ENCODE data around the gene ATP13A4. TPM values are rescaled to one million over a fixed set of nuclear protein-coding genes. Genes with fewer than 3 reads are reported as not detected.

The ATP13A4 gene
- total RNA-seq, 2 donors from 2014 or later: 0.57 to 1.3 TPM

GRCh38 chr3:193378706-193379105 lies 176.0 kb downstream of the ATP13A4 start, which contains the start of gene ATP13A5:
Gene ATP13A5 (minus strand): TSS chr3:193378753. CDS start chr3:193378725, 28 bp downstream.
- 59% methylated on average over 5 to 6 of the region's 6 CpGs for WGBS, 2 experiments (ENCODE audit: insufficient coverage in 1 of 2, insufficient read length in 1 of 2)
- H3K36me3 Mint-ChIP-seq (ENCODE audit: low read depth): no peaks in the 10 kb centered on the region
- no peaks in the 10 kb centered on the region for H3K27me3 ChIP-seq (ENCODE audit: control insufficient read depth, insufficient read depth, low read length, poor library complexity, severe bottlenecking)

GRCh38 chr3:193377591-193377990 lies 177.1 kb downstream of the ATP13A4 start:
- H3K4me3 Mint-ChIP-seq: no peak overlapping the region

More at GRCh38 chr3:193378706-193379105, 176.0 kb downstream of the ATP13A4 start, which contains the start of gene ATP13A5:
- Mint-ChIP-seq H3K9me3 (no peaks in the 10 kb centered on the region), H3K27ac (peak within 1 kb of the TSS; percentile 0), H3K4me3 (no peak within 1 kb of the TSS), H3K4me1 (peaks cover 37% of the 10 kb centered on the region), H3K27me3 (ENCODE audit: insufficient read depth) (peaks cover 6% of the 10 kb centered on the region)
- H3K36me3 ChIP-seq (ENCODE audit: control insufficient read depth, insufficient read depth, low read length): no peaks in the 10 kb centered on the region
- DNase-seq: no peak
- TF ChIP-seq CTCF (conservative IDR thresholded peaks at IDR 0.05): no peak
- no peaks in the 10 kb centered on the region for H3K9me3 ChIP-seq (ENCODE audit: control insufficient read depth, low read length)
- H3K4me3 ChIP-seq (ENCODE audit: low read length): peak within 1 kb of the TSS; percentile 39
- H3K27ac ChIP-seq (ENCODE audit: low read depth, low read length): peak within 1 kb of the TSS; percentile 6
- H3K9ac ChIP-seq (ENCODE audit: extremely low read depth, low read length, poor library complexity, severe bottlenecking): no peak within 1 kb of the TSS
- peaks cover 10% of the 10 kb centered on the region for H3K4me1 ChIP-seq (ENCODE audit: control insufficient read depth, insufficient read depth, low read length)

DNA sequence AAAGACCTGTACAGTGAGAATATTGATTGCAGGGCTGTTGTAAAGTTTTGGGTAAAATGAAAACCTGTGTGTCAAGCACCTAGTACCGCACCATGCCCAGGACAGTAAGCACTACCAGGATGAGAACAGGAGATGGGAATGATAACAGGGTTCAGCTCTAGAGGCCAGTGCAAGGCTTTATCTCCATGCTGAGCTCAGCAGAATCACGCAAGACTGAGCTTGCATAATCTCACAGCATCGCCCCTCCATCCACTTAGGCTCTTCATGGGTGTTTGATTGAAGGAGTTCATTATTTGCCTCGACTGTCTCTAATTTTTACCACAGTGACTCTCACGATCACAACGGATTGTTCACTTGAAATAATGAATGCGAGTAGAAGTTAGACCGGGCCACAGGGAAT lies 179.1 kb downstream of the ATP13A4 start:
- H3K4me3 ChIP-seq (ENCODE audit: low read length): no peak overlapping the region
- Mint-ChIP-seq H3K9me3 (no peaks in the 10 kb centered on the region), H3K27me3 (ENCODE audit: insufficient read depth) (no peaks in the 10 kb centered on the region), H3K36me3 (ENCODE audit: low read depth) (no peaks in the 10 kb centered on the region), H3K4me1 (peaks cover 25% of the 10 kb centered on the region), H3K4me3 (no peak overlapping the region), H3K27ac (no peak overlapping the region)
- no peaks in the 10 kb centered on the region for H3K9me3 ChIP-seq (ENCODE audit: control insufficient read depth, low read length)
- H3K27ac ChIP-seq (ENCODE audit: low read depth, low read length): no peak overlapping the region
- H3K4me1 ChIP-seq (ENCODE audit: control insufficient read depth, insufficient read depth, low read length): peaks cover 6% of the 10 kb centered on the region
- no peaks in the 10 kb centered on the region for H3K27me3 ChIP-seq (ENCODE audit: control insufficient read depth, insufficient read depth, low read length, poor library complexity, severe bottlenecking)
- WGBS, 2 experiments (ENCODE audit: insufficient coverage in 1 of 2, insufficient read length in 1 of 2): 96 to 98% methylated on average over 6 to 8 of the region's 8 CpGs
- no peak for TF ChIP-seq CTCF (conservative IDR thresholded peaks at IDR 0.05)
- no peak overlapping the region for H3K9ac ChIP-seq (ENCODE audit: extremely low read depth, low read length, poor library complexity, severe bottlenecking)
- no peaks in the 10 kb centered on the region for H3K36me3 ChIP-seq (ENCODE audit: control insufficient read depth, insufficient read depth, low read length)
- DNase-seq: no peak

More at GRCh38 chr3:193377591-193377990, 177.1 kb downstream of the ATP13A4 start:
- Histone ChIP-seq H3K36me3 (ENCODE audit: control insufficient read depth, insufficient read depth, low read length) (no peaks in the 10 kb centered on the region), H3K9me3 (ENCODE audit: control insufficient read depth, low read length) (no peaks in the 10 kb centered on the region), H3K27ac (ENCODE audit: low read depth, low read length) (no peak overlapping the region), H3K9ac (ENCODE audit: extremely low read depth, low read length, poor library complexity, severe bottlenecking) (no peak overlapping the region), H3K27me3 (ENCODE audit: control insufficient read depth, insufficient read depth, low read length, poor library complexity, severe bottlenecking) (no peaks in the 10 kb centered on the region), H3K4me1 (ENCODE audit: control insufficient read depth, insufficient read depth, low read length) (peaks cover 6% of the 10 kb centered on the region), H3K4me3 (ENCODE audit: low read length) (no peak overlapping the region)
- DNase-seq: no peak
- TF ChIP-seq CTCF (conservative IDR thresholded peaks at IDR 0.05): no peak
- H3K9me3 Mint-ChIP-seq: no peaks in the 10 kb centered on the region
- WGBS, 2 experiments (ENCODE audit: insufficient coverage in 1 of 2, insufficient read length in 1 of 2): 92% methylated on average over 2 of the region's 2 CpGs; no CpG with 5 or more reads in 1 of the 2 experiments
- peaks cover 27% of the 10 kb centered on the region for H3K4me1 Mint-ChIP-seq
- H3K27ac Mint-ChIP-seq: no peak overlapping the region
- H3K36me3 Mint-ChIP-seq (ENCODE audit: low read depth): no peaks in the 10 kb centered on the region
- peaks cover 6% of the 10 kb centered on the region for H3K27me3 Mint-ChIP-seq (ENCODE audit: insufficient read depth)

Data from endodermal cell (in vitro differentiated cells).